Non-pigmented ciliary epithelial cell (primary cell): ENCODE results near the gene LRRC73.
"Not testable (repeated sequence)": the region's sequence is repeated elsewhere in the genome, so short reads cannot be mapped to it uniquely, and the experiment has no call there.

Experiments
- DNase-seq: peaks from one replicate; pipeline ENCODE4 v3.0.0-alpha.2; 2010; ENCODE audit warnings: low read depth

LRRC73 gene

GRCh38 chr6:43492673-43493072 lies 17.5 kb downstream of the LRRC73 start:
- no peak for DNase-seq

- DNase-seq, result peak; percentile 34
Measured at GRCh38 chr6:43491750-43492661, 18.1 kb downstream of the LRRC73 start.

- DNase-seq, result no peak
Measured at GRCh38 chr6:43490523-43490939, 19.6 kb downstream of the LRRC73 start.

GRCh38 chr6:43489277-43490072 lies 20.7 kb downstream of the LRRC73 start:
- no peak for DNase-seq

- no peak for DNase-seq
Measured at GRCh38 chr6:43488667-43489276, 21.4 kb downstream of the LRRC73 start.

GRCh38 chr6:43481591-43482236 lies 28.4 kb downstream of the LRRC73 start:
- DNase-seq, result no peak

GRCh38 chr6:43481075-43481474 lies 29.1 kb downstream of the LRRC73 start:
- no peak for DNase-seq

- DNase-seq, result no peak
Measured at GRCh38 chr6:43478008-43478372, 32.2 kb downstream of the LRRC73 start.

GRCh38 chr6:43477235-43478007 lies 32.7 kb downstream of the LRRC73 start, which contains the start of gene TJAP1:
TJAP1 (plus strand) TSS chr6:43477570; CDS start chr6:43499002, 21,432 bp downstream.
- DNase-seq, result peak; percentile 23

GRCh38 chr6:43476746-43477145 lies 33.4 kb downstream of the LRRC73 start:
- DNase-seq, result no peak

GRCh38 chr6:43475516-43475915 lies 34.6 kb downstream of the LRRC73 start:
- DNase-seq, result no peak

- no peak for DNase-seq
Measured at GRCh38 chr6:43472515-43472914, 37.6 kb downstream of the LRRC73 start.

- DNase-seq, result no peak
Measured at GRCh38 chr6:43471399-43471798, 38.7 kb downstream of the LRRC73 start.

- DNase-seq, result no peak
Measured at GRCh38 chr6:43469947-43470346, 40.2 kb downstream of the LRRC73 start.

GRCh38 chr6:43468748-43469681 lies 41.1 kb downstream of the LRRC73 start:
- DNase-seq, result no peak

- DNase-seq, result no peak
Measured at GRCh38 chr6:43468240-43468639, 41.9 kb downstream of the LRRC73 start.

- no peak for DNase-seq
Measured at GRCh38 chr6:43467752-43468151, 42.4 kb downstream of the LRRC73 start.

- not testable (repeated sequence) for DNase-seq
Measured at GRCh38 chr6:43467265-43467664, 42.9 kb downstream of the LRRC73 start.

GRCh38 chr6:43465948-43466347 lies 44.2 kb downstream of the LRRC73 start:
- DNase-seq, result no peak

- DNase-seq, result no peak
Measured at GRCh38 chr6:43464337-43464736, 45.8 kb downstream of the LRRC73 start.
